ENCODE measurements around the gene TNFSF13B.
"Not testable (repeated sequence)": the region's sequence is repeated elsewhere in the genome, so short reads cannot be mapped to it uniquely, and the experiment has no call there.

The TNFSF13B gene

GRCh38 chr13:108283110-108283509 is 13.6 kb downstream of the TNFSF13B start:
- no peak for DNase-seq

- no peak for DNase-seq
Observed at GRCh38 chr13:108288741-108289140, 19.2 kb downstream of the TNFSF13B start.

- no peak for DNase-seq
Observed at GRCh38 chr13:108289819-108290218, 20.3 kb downstream of the TNFSF13B start.

- DNase-seq = no peak
Observed at GRCh38 chr13:108297114-108297513, 27.6 kb downstream of the TNFSF13B start.

GRCh38 chr13:108302279-108302678 is 32.8 kb downstream of the TNFSF13B start:
- no peak for DNase-seq

- DNase-seq = no peak
Observed at GRCh38 chr13:108304170-108305016, 34.9 kb downstream of the TNFSF13B start.

GRCh38 chr13:108305655-108306054 is 36.1 kb downstream of the TNFSF13B start:
- no peak for DNase-seq

- DNase-seq = no peak
Observed at GRCh38 chr13:108306860-108307259, 37.3 kb downstream of the TNFSF13B start.

- not testable (repeated sequence) for DNase-seq
Observed at GRCh38 chr13:108311596-108311995, 42.1 kb downstream of the TNFSF13B start.

GRCh38 chr13:108313382-108313781 is 43.9 kb downstream of the TNFSF13B start:
- DNase-seq = no peak

GRCh38 chr13:108315273-108315672 is 45.8 kb downstream of the TNFSF13B start:
- no peak for DNase-seq

GRCh38 chr13:108315991-108316390 is 46.5 kb downstream of the TNFSF13B start:
- DNase-seq = no peak

- DNase-seq = no peak
Observed at GRCh38 chr13:108316413-108316812, 46.9 kb downstream of the TNFSF13B start.

- DNase-seq = no peak
Observed at GRCh38 chr13:108322206-108322824, 52.8 kb downstream of the TNFSF13B start.

GRCh38 chr13:108323031-108323430 is 53.5 kb downstream of the TNFSF13B start:
- DNase-seq = no peak

- no peak for DNase-seq
Observed at GRCh38 chr13:108325863-108326262, 56.3 kb downstream of the TNFSF13B start.

- DNase-seq = no peak
Observed at GRCh38 chr13:108326309-108326708, 56.8 kb downstream of the TNFSF13B start.

GRCh38 chr13:108328848-108329247 is 59.3 kb downstream of the TNFSF13B start:
- DNase-seq = no peak

- no peak for DNase-seq
Observed at GRCh38 chr13:108332791-108333190, 63.3 kb downstream of the TNFSF13B start.

GRCh38 chr13:108342369-108343289 is 73.1 kb downstream of the TNFSF13B start:
- DNase-seq = no peak

GRCh38 chr13:108345016-108345415 is 75.5 kb downstream of the TNFSF13B start:
- no peak for DNase-seq

- DNase-seq = peak; percentile 4
Observed at GRCh38 chr13:108346376-108346775, 76.9 kb downstream of the TNFSF13B start.

- DNase-seq = no peak
Observed at GRCh38 chr13:108349269-108349668, 79.8 kb downstream of the TNFSF13B start.
